Right lobe of liver (tissue), 4 donors: ENCODE results near the gene CIBAR2.

ENCODE experiments used
- CTCF ChIP-seq, 4 donors: fragments of 200-600 bp in 3 of 4; fragments of 450-650 bp in 1 of 4; IDR thresholded peaks; one replicate each; pipeline versions ENCODE4 v1.5.1 to v1.8.0; 2016 to 2022; ENCODE audit warnings: antibody characterized with exemption in 4 of 4, mild to moderate bottlenecking in 2 of 4
- POLR2A ChIP-seq: fragments of 450-650 bp; IDR thresholded peaks from one replicate; pipeline ENCODE4 v1.6.1; 2017; ENCODE audit warnings: antibody characterized with exemption, mild to moderate bottlenecking
- donor health status: DM: no; HTN: no; CAD: no.
- donor health status: DM: no; HTN: no; CAD: no.
- donor health status: DM: no; HTN: yes; CAD: no.

GRCh38 chr16:85126705-85127378 is 14.6 kb upstream of the CIBAR2 start:
- TF ChIP-seq POLR2A (no peak), CTCF (IDR thresholded peaks at IDR 0.05) (no peak)
